Suprapubic skin (tissue), 4 donors: Measurements from ENCODE around the gene NRXN3. TPM values are rescaled to one million over a fixed set of nuclear protein-coding genes. Genes with fewer than 3 reads are reported as not detected.

ENCODE experiments used
- DNase-seq, 2 donors: peaks; one replicate each; pipeline ENCODE4 v3.0.0-alpha.2; 2019; ENCODE audit warnings: low spot score in 2 of 2
- H3K27ac ChIP-seq: fragments of 200-600 bp; sonication (generic); one replicate; pipeline ENCODE4 v1.5.1; 2019
- H3K27me3 ChIP-seq: fragments of 200-600 bp; sonication (generic); one replicate; pipeline ENCODE4 v1.5.1; 2019
- H3K36me3 ChIP-seq: fragments of 200-600 bp; sonication (generic); one replicate; pipeline ENCODE4 v1.5.1; 2019
- H3K4me1 ChIP-seq: fragments of 200-600 bp; sonication (generic); one replicate; pipeline ENCODE4 v1.5.1; 2019
- H3K4me3 ChIP-seq: fragments of 200-600 bp; sonication (generic); one replicate; pipeline ENCODE4 v1.5.1; 2019; ENCODE audit warnings: mild to moderate bottlenecking
- H3K9me3 ChIP-seq: fragments of 200-600 bp; sonication (generic); one replicate; pipeline ENCODE4 v1.5.1; 2019
- CTCF ChIP-seq, 2 donors: fragments of 200-600 bp in 1 of 2; fragments of 450-650 bp in 1 of 2; sonication (generic) in 1 of 2; IDR thresholded peaks; one replicate each; pipeline ENCODE4 v1.5.1; 2016 to 2019; ENCODE audit warnings: antibody characterized with exemption in 2 of 2, mild to moderate bottlenecking in 1 of 2, moderate library complexity in 1 of 2
- EP300 ChIP-seq: sonication (generic); formaldehyde crosslinking; IDR thresholded peaks from one replicate; pipeline ENCODE4 v1.6.1; 2017; ENCODE audit warnings: antibody characterized with exemption
- POLR2A ChIP-seq, 2 donors: fragments of 450-650 bp; IDR thresholded peaks; one replicate each; pipeline ENCODE4 v1.6.1; 2017; ENCODE audit warnings: antibody characterized with exemption in 2 of 2, mild to moderate bottlenecking in 2 of 2, moderate library complexity in 2 of 2
- POLR2AphosphoS5 ChIP-seq, 3 donors: sonication (generic); formaldehyde crosslinking; IDR thresholded peaks; one replicate each; pipeline ENCODE4 v1.6.1; 2017; ENCODE audit warnings: antibody characterized with exemption in 3 of 3
- WGBS: methylation state at CpG from one replicate; pipeline ENCODE4 v1.1.5; 2018; 5-methylcytosine and 5-hydroxymethylcytosine counted together
- total RNA-seq, 4 donors: library from RNA; depleted of rRNA; stranded (reverse); fragments of >200 nt; gene quantifications; one replicate each; pipeline ENCODE4 v1.1.0, GENCODE V29; 2016

The NRXN3 gene
- total RNA-seq, 4 donors from 2014 or later, result 0.79 to 4.3 (median 3.3) TPM

- no peak overlapping the region for H3K4me3 ChIP-seq
- no peaks in the 10 kb centered on the region for H3K36me3 ChIP-seq
- no peaks in the 10 kb centered on the region for H3K4me1 ChIP-seq
- TF ChIP-seq POLR2AphosphoS5 (IDR thresholded peaks at IDR 0.05) (no peak), POLR2A (IDR thresholded peaks at IDR 0.05) (no peak), CTCF (IDR thresholded peaks at IDR 0.05) (no peak), EP300 (no peak)
- H3K27me3 ChIP-seq, result no peaks in the 10 kb centered on the region
- DNase-seq, result no peak
- H3K27ac ChIP-seq, result no peak overlapping the region
- H3K9me3 ChIP-seq, result no peaks in the 10 kb centered on the region
- 33% methylated on average over 1 of the region's 1 CpG for WGBS
These were observed 75.1 kb downstream of the NRXN3 start for GRCh38 chr14:78245238-78245637.

- 55% methylated on average over 3 of the region's 3 CpGs for WGBS
- Histone ChIP-seq H3K4me3 (no peak overlapping the region), H3K9me3 (no peaks in the 10 kb centered on the region), H3K27me3 (peaks cover 4% of the 10 kb centered on the region), H3K4me1 (no peaks in the 10 kb centered on the region), H3K27ac (no peak overlapping the region), H3K36me3 (no peaks in the 10 kb centered on the region)
- TF ChIP-seq EP300 (no peak), POLR2A (IDR thresholded peaks at IDR 0.05) (no peak), POLR2AphosphoS5 (IDR thresholded peaks at IDR 0.05) (no peak), CTCF (IDR thresholded peaks at IDR 0.05) (no peak)
- no peak for DNase-seq
These were observed 78.4 kb downstream of the NRXN3 start for GRCh38 chr14:78248501-78249090.

GRCh38 chr14:78251308-78251707 lies 81.1 kb downstream of the NRXN3 start:
- no peaks in the 10 kb centered on the region for H3K4me1 ChIP-seq
- TF ChIP-seq POLR2AphosphoS5 (IDR thresholded peaks at IDR 0.05) (no peak), CTCF (IDR thresholded peaks at IDR 0.05) (no peak), POLR2A (IDR thresholded peaks at IDR 0.05) (no peak), EP300 (no peak)
- no peak for DNase-seq
- no peak overlapping the region for H3K4me3 ChIP-seq
- WGBS, result 78% methylated on average over 5 of the region's 5 CpGs
- no peaks in the 10 kb centered on the region for H3K9me3 ChIP-seq
- peaks cover 4% of the 10 kb centered on the region for H3K27me3 ChIP-seq
- no peak overlapping the region for H3K27ac ChIP-seq
- no peaks in the 10 kb centered on the region for H3K36me3 ChIP-seq

GRCh38 chr14:78253986-78254385 lies 83.8 kb downstream of the NRXN3 start:
- DNase-seq, result no peak
- TF ChIP-seq POLR2AphosphoS5 (IDR thresholded peaks at IDR 0.05), result no peak
- no peak for TF ChIP-seq EP300
- TF ChIP-seq POLR2A (IDR thresholded peaks at IDR 0.05), result no peak
- no peak for TF ChIP-seq CTCF (IDR thresholded peaks at IDR 0.05)
- Histone ChIP-seq H3K27me3 (peaks cover 4% of the 10 kb centered on the region), H3K4me3 (no peak overlapping the region), H3K36me3 (no peaks in the 10 kb centered on the region), H3K4me1 (no peaks in the 10 kb centered on the region), H3K9me3 (no peaks in the 10 kb centered on the region), H3K27ac (no peak overlapping the region)
- 69% methylated on average over 3 of the region's 3 CpGs for WGBS

- no peaks in the 10 kb centered on the region for H3K36me3 ChIP-seq
- 45% methylated on average over 9 of the region's 9 CpGs for WGBS
- peaks cover 4% of the 10 kb centered on the region for H3K27me3 ChIP-seq
- H3K4me1 ChIP-seq, result no peaks in the 10 kb centered on the region
- TF ChIP-seq CTCF (IDR thresholded peaks at IDR 0.05) (no peak), EP300 (no peak), POLR2AphosphoS5 (IDR thresholded peaks at IDR 0.05) (no peak), POLR2A (IDR thresholded peaks at IDR 0.05) (no peak)
- no peak for DNase-seq
- no peak overlapping the region for H3K27ac ChIP-seq
- no peaks in the 10 kb centered on the region for H3K9me3 ChIP-seq
- no peak overlapping the region for H3K4me3 ChIP-seq
These were observed 84.8 kb downstream of the NRXN3 start for GRCh38 chr14:78254911-78255461.
